Measurements from ENCODE around the gene ZNF236.

Gene ZNF236

DNA sequence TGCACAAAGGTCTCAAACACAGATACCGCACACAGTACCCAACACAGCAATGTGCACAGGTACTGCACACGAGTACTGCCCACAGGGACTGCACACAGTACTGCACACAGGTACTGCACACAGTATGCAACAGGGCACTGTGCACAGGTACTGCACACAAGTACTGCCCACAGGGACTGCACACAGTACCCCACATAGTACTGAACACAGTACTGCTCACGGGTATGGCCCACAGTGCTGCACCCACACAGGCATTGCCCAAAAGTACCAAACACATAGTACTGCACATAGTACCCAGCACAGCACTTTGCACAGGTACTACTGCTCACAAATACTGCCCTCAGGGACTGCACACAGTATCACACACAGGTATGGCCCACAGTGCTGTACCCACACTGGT is 73.1 kb downstream of the ZNF236 start:
- peaks cover 50% of the 10 kb centered on the region for H3K36me3 ChIP-seq
- H3K27ac ChIP-seq: no peak overlapping the region
- TF ChIP-seq, protein P1, sequence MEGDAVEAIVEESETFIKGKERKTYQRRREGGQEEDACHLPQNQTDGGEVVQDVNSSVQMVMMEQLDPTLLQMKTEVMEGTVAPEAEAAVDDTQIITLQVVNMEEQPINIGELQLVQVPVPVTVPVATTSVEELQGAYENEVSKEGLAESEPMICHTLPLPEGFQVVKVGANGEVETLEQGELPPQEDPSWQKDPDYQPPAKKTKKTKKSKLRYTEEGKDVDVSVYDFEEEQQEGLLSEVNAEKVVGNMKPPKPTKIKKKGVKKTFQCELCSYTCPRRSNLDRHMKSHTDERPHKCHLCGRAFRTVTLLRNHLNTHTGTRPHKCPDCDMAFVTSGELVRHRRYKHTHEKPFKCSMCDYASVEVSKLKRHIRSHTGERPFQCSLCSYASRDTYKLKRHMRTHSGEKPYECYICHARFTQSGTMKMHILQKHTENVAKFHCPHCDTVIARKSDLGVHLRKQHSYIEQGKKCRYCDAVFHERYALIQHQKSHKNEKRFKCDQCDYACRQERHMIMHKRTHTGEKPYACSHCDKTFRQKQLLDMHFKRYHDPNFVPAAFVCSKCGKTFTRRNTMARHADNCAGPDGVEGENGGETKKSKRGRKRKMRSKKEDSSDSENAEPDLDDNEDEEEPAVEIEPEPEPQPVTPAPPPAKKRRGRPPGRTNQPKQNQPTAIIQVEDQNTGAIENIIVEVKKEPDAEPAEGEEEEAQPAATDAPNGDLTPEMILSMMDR (IDR thresholded peaks at IDR 0.05): no peak
- H3K4me1 ChIP-seq (ENCODE audit: control insufficient read depth in 1 of 2, insufficient read depth in 1 of 2, low read depth in 1 of 2, low read length in 1 of 2): no peaks in the 10 kb centered on the region
- H3K27me3 ChIP-seq: no peaks in the 10 kb centered on the region
- no peak overlapping the region for H3K4me3 ChIP-seq (ENCODE audit: low read depth in 1 of 2, low read length in 1 of 2)
- H3K9me3 ChIP-seq: no peaks in the 10 kb centered on the region

DNA sequence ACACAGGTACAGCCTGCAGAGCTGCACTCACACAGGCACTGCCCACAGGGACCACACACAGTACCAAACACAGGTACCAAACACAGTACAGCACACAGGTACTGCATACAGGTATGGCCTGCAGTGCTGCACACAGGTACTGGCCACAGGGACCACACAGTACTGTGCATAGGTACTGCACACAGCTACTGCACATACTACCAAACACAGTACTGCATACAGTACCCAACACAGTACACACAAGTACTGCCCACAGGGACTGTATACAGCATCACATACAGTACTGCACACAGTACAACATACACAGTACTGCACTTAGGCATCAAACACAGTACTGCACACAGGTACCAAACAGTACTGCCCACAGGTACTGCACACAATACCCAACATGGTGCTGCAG is 74.3 kb downstream of the ZNF236 start:
- TF ChIP-seq, protein P1 (IDR thresholded peaks at IDR 0.05): no peak
- Histone ChIP-seq H3K27ac (no peak overlapping the region), H3K4me3 (ENCODE audit: low read depth in 1 of 2, low read length in 1 of 2) (no peak overlapping the region), H3K9me3 (no peaks in the 10 kb centered on the region), H3K36me3 (peaks cover 53% of the 10 kb centered on the region), H3K27me3 (no peaks in the 10 kb centered on the region), H3K4me1 (ENCODE audit: control insufficient read depth in 1 of 2, insufficient read depth in 1 of 2, low read depth in 1 of 2, low read length in 1 of 2) (no peaks in the 10 kb centered on the region)

DNA sequence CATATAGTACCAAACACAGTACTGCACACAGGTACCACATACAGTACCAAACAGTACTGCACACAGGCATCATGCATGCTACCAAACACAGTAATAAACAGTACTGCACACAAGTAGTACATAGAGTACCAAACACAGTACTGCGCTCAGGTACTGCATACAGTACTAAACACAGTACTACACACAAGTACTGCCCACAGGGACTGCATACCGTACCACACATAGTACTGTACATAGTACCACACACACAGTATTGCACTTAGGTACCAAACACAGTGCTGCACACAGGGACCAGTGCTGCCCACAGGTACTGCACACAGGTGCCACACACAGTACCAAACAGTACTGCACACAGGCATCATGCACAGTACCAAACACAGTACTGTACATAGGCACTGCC is 74.9 kb downstream of the ZNF236 start:
- Histone ChIP-seq H3K27ac (no peak overlapping the region), H3K36me3 (peaks cover 53% of the 10 kb centered on the region), H3K27me3 (no peaks in the 10 kb centered on the region), H3K4me1 (ENCODE audit: control insufficient read depth in 1 of 2, insufficient read depth in 1 of 2, low read depth in 1 of 2, low read length in 1 of 2) (no peaks in the 10 kb centered on the region), H3K9me3 (no peaks in the 10 kb centered on the region), H3K4me3 (ENCODE audit: low read depth in 1 of 2, low read length in 1 of 2) (no peak overlapping the region)
- TF ChIP-seq, protein P1 (IDR thresholded peaks at IDR 0.05): no peak

DNA sequence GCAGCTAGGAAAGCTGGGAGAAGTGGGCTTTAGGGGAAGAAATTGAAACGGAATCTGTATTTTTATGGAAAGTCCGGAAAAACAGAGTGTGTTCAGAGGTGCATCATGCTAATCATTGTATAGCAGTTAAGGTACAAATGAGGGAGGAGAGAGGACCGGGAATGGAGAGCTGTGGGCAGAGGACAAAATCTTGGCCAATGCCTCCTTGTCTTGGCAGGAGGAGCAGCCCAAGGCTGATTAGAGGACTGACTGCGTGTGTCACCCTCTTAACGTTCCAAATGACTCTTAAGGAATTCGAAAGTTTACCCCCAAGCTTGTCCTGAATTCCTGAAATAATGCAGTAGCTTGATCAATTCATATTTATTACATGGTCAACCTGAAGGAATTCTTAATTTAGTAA is 81.0 kb downstream of the ZNF236 start:
- H3K4me3 ChIP-seq (ENCODE audit: low read depth in 1 of 2, low read length in 1 of 2): no peak overlapping the region
- no peak overlapping the region for H3K27ac ChIP-seq
- H3K4me1 ChIP-seq (ENCODE audit: control insufficient read depth in 1 of 2, insufficient read depth in 1 of 2, low read depth in 1 of 2, low read length in 1 of 2): no peaks in the 10 kb centered on the region
- peaks cover 44% of the 10 kb centered on the region for H3K36me3 ChIP-seq
- H3K27me3 ChIP-seq: no peaks in the 10 kb centered on the region
- TF ChIP-seq, protein P1 (IDR thresholded peaks at IDR 0.05): no peak
- no peaks in the 10 kb centered on the region for H3K9me3 ChIP-seq

DNA sequence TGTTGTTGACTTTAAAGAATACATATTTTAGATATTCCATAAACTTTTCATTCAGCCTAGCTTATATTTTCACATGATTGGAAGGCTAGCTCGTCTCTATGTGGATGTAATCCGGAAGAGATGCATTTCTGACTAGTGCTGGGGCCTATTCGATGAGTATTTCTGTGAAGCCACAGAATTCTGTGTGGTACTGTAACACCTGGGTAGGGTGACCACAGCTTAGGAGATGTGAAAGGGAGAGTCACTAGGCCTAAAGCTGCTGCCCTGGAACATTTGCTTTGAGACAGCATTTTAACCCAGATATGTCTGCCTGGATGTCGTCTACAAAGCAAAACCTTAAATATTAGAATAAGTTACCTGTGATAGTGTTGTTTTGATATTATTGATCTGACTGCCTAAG is 83.5 kb downstream of the ZNF236 start:
- TF ChIP-seq, protein P1 (IDR thresholded peaks at IDR 0.05): no peak
- Histone ChIP-seq H3K4me3 (ENCODE audit: low read depth in 1 of 2, low read length in 1 of 2) (no peak overlapping the region), H3K4me1 (ENCODE audit: control insufficient read depth in 1 of 2, insufficient read depth in 1 of 2, low read depth in 1 of 2, low read length in 1 of 2) (no peaks in the 10 kb centered on the region), H3K36me3 (peaks cover 54% of the 10 kb centered on the region), H3K27ac (no peak overlapping the region), H3K9me3 (no peaks in the 10 kb centered on the region), H3K27me3 (no peaks in the 10 kb centered on the region)

DNA sequence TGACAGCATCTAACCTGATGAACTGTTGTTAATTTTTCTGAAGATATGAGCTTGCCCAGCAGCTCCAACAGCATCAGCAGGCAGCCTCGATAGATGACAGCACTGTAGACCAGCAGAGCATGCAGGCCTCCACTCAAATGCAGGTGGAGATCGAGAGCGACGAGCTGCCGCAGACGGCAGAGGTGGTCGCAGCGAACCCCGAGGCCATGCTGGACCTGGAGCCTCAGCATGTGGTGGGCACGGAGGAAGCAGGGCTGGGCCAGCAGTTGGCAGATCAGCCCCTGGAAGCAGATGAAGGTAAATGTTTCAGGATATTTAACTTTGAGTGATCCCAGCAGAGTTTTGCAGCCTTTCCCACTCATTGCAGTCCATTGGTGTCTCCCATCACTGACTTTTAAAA is 85.9 kb downstream of the ZNF236 start:
- Histone ChIP-seq H3K4me3 (ENCODE audit: low read depth in 1 of 2, low read length in 1 of 2) (no peak overlapping the region), H3K27me3 (no peaks in the 10 kb centered on the region), H3K27ac (no peak overlapping the region), H3K36me3 (peaks cover 76% of the 10 kb centered on the region), H3K9me3 (no peaks in the 10 kb centered on the region), H3K4me1 (ENCODE audit: control insufficient read depth in 1 of 2, insufficient read depth in 1 of 2, low read depth in 1 of 2, low read length in 1 of 2) (no peaks in the 10 kb centered on the region)
- TF ChIP-seq, protein P1 (IDR thresholded peaks at IDR 0.05): no peak

Measured in neutrophil (primary cell).